K562 (cell line): ENCODE data around the gene OSBP2. TPM values are rescaled to one million over a fixed set of nuclear protein-coding genes. Genes with fewer than 3 reads are reported as not detected.

ENCODE experiments used
- ATAC-seq: fragments of 200-7000 bp; cut with Tn5 transposase; 3 replicates; pipeline ENCODE4 v1.9.1; 2020; ENCODE audit warnings: moderate library complexity
- BruUV-seq: library from RNA; stranded (reverse); fragments of 400-500 nt; replicated peaks from 2 replicates; lab custom pipeline; 2021; lab: Mats Ljungman, UMichigan
- CTCF ChIA-PET: fragments of 300-600 bp; formaldehyde crosslinking; extraction: SDS; loops from one replicate; lab custom pipeline; 2021; ENCODE audit warnings: low intra/inter-chr PET ratio; lab: Yijun Ruan, JAX
- POLR2A ChIA-PET: fragments of 300-600, 350-650 bp; sonication (Branson Sonifier 250); formaldehyde crosslinking; extraction: SDS; loops from one replicate; lab custom pipeline; 2021; ENCODE audit warnings: antibody characterized with exemption, inconsistent platforms; lab: Yijun Ruan, JAX
- DNase-seq, 4 experiments: peaks; one replicate each; pipeline versions ENCODE4 v3.0.0 to v3.0.0-alpha.2; 2011 to 2018; ENCODE audit warnings: low spot score in 3 of 4, mixed read lengths in 3 of 4; ENCODE audit errors: extremely low read depth in 1 of 4
- FAIRE-seq: peaks from 2 replicates; lab custom pipeline; 2011; peaks lifted over from hg19 to GRCh38; lab: Jason Lieb, UNC
- H2AFZ ChIP-seq: 2 replicates; pipeline ENCODE4 v1.6.0; 2011; ENCODE audit warnings: low read depth, low read length, control low read depth, inconsistent platforms
- H3K27ac ChIP-seq: fragments of 200-600 bp; 3 replicates; pipeline ENCODE4 v1.8.0; 2011; ENCODE audit warnings: low read depth, mild to moderate bottlenecking, control low read depth, inconsistent platforms, low read length, moderate library complexity, mixed read lengths; ENCODE audit errors: extremely low read depth
- H3K27me3 ChIP-seq, 2 experiments: fragments of 300-600 bp in 1 of 2; 2 replicates in 1 of 2; 3 replicates in 1 of 2; pipeline versions ENCODE4 v1.6.0 to v1.8.0; 2011; ENCODE audit warnings: inconsistent platforms in 2 of 2, low read length in 2 of 2, mild to moderate bottlenecking in 1 of 2, mixed read lengths in 1 of 2, moderate library complexity in 1 of 2; ENCODE audit not compliant: control insufficient read depth in 2 of 2, insufficient read depth in 2 of 2
- H3K36me3 ChIP-seq: fragments of 300-600 bp; 3 replicates; pipeline ENCODE4 v1.8.0; 2011; ENCODE audit warnings: mild to moderate bottlenecking, low read length, inconsistent platforms; ENCODE audit not compliant: control insufficient read depth, insufficient read depth
- H3K4me1 ChIP-seq, 2 experiments: fragments of 200-600 bp in 1 of 2; replicated peaks in 1 of 2; 2 replicates in 1 of 2; 3 replicates in 1 of 2; pipeline versions ENCODE4 v1.5.1 to v1.8.0; 2011; ENCODE audit warnings: inconsistent platforms in 2 of 2, low read length in 2 of 2, mild to moderate bottlenecking in 1 of 2, mixed read lengths in 1 of 2, moderate library complexity in 1 of 2; ENCODE audit not compliant: control insufficient read depth in 2 of 2, insufficient read depth in 2 of 2
- H3K4me2 ChIP-seq: 2 replicates; pipeline ENCODE4 v1.6.1; 2011; ENCODE audit warnings: low read length, control low read depth, inconsistent platforms, mixed read lengths; ENCODE audit not compliant: insufficient read depth
- H3K4me3 ChIP-seq: fragments of 200-600 bp; sonication (generic), shearing (Covaris generic); 2 replicates; pipeline ENCODE4 v1.5.1; 2016; ENCODE audit warnings: control low read depth, inconsistent platforms
- H3K79me2 ChIP-seq: fragments of 200-600 bp; 3 replicates; pipeline ENCODE4 v1.8.0; 2011; ENCODE audit warnings: low read length, inconsistent platforms; ENCODE audit not compliant: control insufficient read depth, insufficient read depth
- H3K9ac ChIP-seq, 2 experiments: 2 replicates each; pipeline versions ENCODE4 v1.6.0 to v1.6.1; 2011; ENCODE audit warnings: low read depth in 2 of 2, low read length in 2 of 2, control low read depth in 1 of 2, inconsistent platforms in 1 of 2, mild to moderate bottlenecking in 1 of 2, mixed read lengths in 1 of 2; ENCODE audit not compliant: insufficient read depth in 1 of 2
- H3K9me1 ChIP-seq: one replicate; pipeline ENCODE4 v1.6.0; 2011; ENCODE audit warnings: inconsistent platforms, mild to moderate bottlenecking, low read length, moderate library complexity; ENCODE audit not compliant: control insufficient read depth, insufficient read depth
- H3K9me3 ChIP-seq: replicated peaks from 2 replicates; pipeline ENCODE4 v1.5.1; 2011; ENCODE audit warnings: low read depth, low read length, inconsistent platforms; ENCODE audit not compliant: control insufficient read depth, insufficient read depth
- H4K20me1 ChIP-seq: replicated peaks from 2 replicates; pipeline ENCODE4 v1.6.1; 2011; ENCODE audit warnings: low read length, inconsistent platforms, mixed read lengths; ENCODE audit not compliant: control insufficient read depth, insufficient read depth
- ARID1B ChIP-seq: fragments of 450-650 bp; IDR thresholded peaks from 2 replicates; pipeline ENCODE4 v1.6.1; 2016; ENCODE audit warnings: antibody characterized with exemption, mild to moderate bottlenecking, inconsistent platforms
- CHCHD3 ChIP-seq: fragments of 250-450 bp; sonication (Bioruptor Pico); IDR thresholded peaks from 2 replicates; pipeline ENCODE4 v2.1.2; 2022; ENCODE audit warnings: mild to moderate bottlenecking
- HNRNPUL1 ChIP-seq: fragments of 200-400 bp; formaldehyde crosslinking; IDR thresholded peaks from 2 replicates; pipeline ENCODE4 v1.6.1; 2017; ENCODE audit warnings: low read length
- ILF3 ChIP-seq: fragments of 450-650 bp; IDR thresholded peaks from 2 replicates; pipeline ENCODE4 v1.6.1; 2018; ENCODE audit warnings: antibody characterized with exemption, mild to moderate bottlenecking, moderate library complexity, borderline replicate concordance
- MEF2D ChIP-seq: conservative IDR thresholded peaks from 2 replicates; pipeline ENCODE4 v1.6.1; 2016; ENCODE audit warnings: low read depth, missing genetic modification characterization, missing compliant biosample characterization
- NFIC ChIP-seq: fragments of 450-650 bp; IDR thresholded peaks from 2 replicates; pipeline ENCODE4 v1.6.1; 2017; ENCODE audit warnings: mild to moderate bottlenecking, inconsistent platforms
- NFXL1 ChIP-seq: fragments of 450-650 bp; formaldehyde crosslinking; IDR thresholded peaks from 2 replicates; pipeline ENCODE4 v1.4.0; 2021; ENCODE audit warnings: mild to moderate bottlenecking
- RAD51 ChIP-seq: fragments of 450-650 bp; IDR thresholded peaks from 2 replicates; pipeline ENCODE4 v1.7.1; 2016; ENCODE audit warnings: low read depth, mild to moderate bottlenecking, borderline replicate concordance
- RHOXF2B ChIP-seq: fragments of 250-450 bp; sonication (Bioruptor Pico); conservative IDR thresholded peaks from 2 replicates; pipeline ENCODE4 v1.5.1; 2021
- SMARCB1 ChIP-seq: IDR thresholded peaks from 2 replicates; pipeline ENCODE4 v1.6.1; 2011; ENCODE audit warnings: improper control_type of control experiment, low read depth; ENCODE audit not compliant: insufficient read length
- STAT5A ChIP-seq: IDR thresholded peaks from 2 replicates; pipeline ENCODE4 v1.6.1; 2012; ENCODE audit warnings: low read length, inconsistent platforms, borderline replicate concordance
- ZFP36 ChIP-seq: fragments of 150-350 bp; IDR thresholded peaks from 2 replicates; pipeline ENCODE4 v1.6.1; 2018; ENCODE audit warnings: low read length, low read depth; ENCODE audit not compliant: partially characterized antibody
- ZNF184 ChIP-seq: sonication (generic); formaldehyde crosslinking; IDR thresholded peaks from 2 replicates; pipeline ENCODE4 v1.5.0; 2020; ENCODE audit warnings: missing genetic modification reagents
- WGBS: fragments of 100-300 bp; shearing (Covaris generic); methylation state at CpG from one replicate; pipeline ENCODE4 v1.1.6; 2016; ENCODE audit warnings: low coverage, mixed read lengths; ENCODE audit not compliant: insufficient coverage; ENCODE audit errors: missing lambda C conversion rate; 5-methylcytosine and 5-hydroxymethylcytosine counted together
- in situ Hi-C: fragments of 300-500 bp; cut with MboI; formaldehyde crosslinking; loops from 4 replicates; pipeline ENCODE4 v1.15.0; 2018; ENCODE audit warnings: inconsistent platforms, mixed read lengths
- intact Hi-C: fragments of 100-400 bp; cut with micrococcal nuclease; formaldehyde crosslinking; loops from 2 replicates; pipeline ENCODE4 v1.14.2; 2022
- polyA plus RNA-seq, 8 experiments: library from polyadenylated mRNA; depleted of rRNA in 4 of 8; stranded (reverse) in 5 of 8; unstranded in 3 of 8; fragments of >200 nt; fragmentation: Nextera tagmentation in 2 of 8; fragmentation: Illumina TruSeq in 1 of 8; extraction: Ambion mirVana in 2 of 8; extraction: Trizol in 1 of 8; gene quantifications; 2 replicates each; pipeline versions ENCODE4 v1.2.1 to v1.2.3, GENCODE V29; 2011 to 2014; ENCODE audit warnings: inconsistent platforms in 1 of 8, missing spikeins in 1 of 8
- total RNA-seq, 7 experiments: library from RNA; depleted of rRNA in 6 of 7; stranded (reverse); fragments of >200 nt in 6 of 7; fragmentation: Illumina TruSeq in 2 of 7; extraction: Trizol in 2 of 7; gene quantifications; 2 replicates each; pipeline versions ENCODE4 v1.2.1 to v1.2.3, GENCODE V29; 2011 to 2021; ENCODE audit warnings: low replicate concordance in 1 of 7
- TF ChIP-seq, protein P1 (sequence below): fragments of 250-450 bp; sonication (Bioruptor Pico); IDR thresholded peaks from 2 replicates; pipeline ENCODE4 v1.4.0; 2020; ENCODE audit warnings: mild to moderate bottlenecking, moderate library complexity, borderline replicate concordance
- TF ChIP-seq, protein P2 (sequence below): fragments of 450-650 bp; formaldehyde crosslinking; IDR thresholded peaks from 2 replicates; pipeline ENCODE4 v1.4.0; 2020; ENCODE audit warnings: mild to moderate bottlenecking, mixed read lengths
- TF ChIP-seq, protein P3 (sequence below): sonication (generic); formaldehyde crosslinking; IDR thresholded peaks from 2 replicates; pipeline ENCODE4 v1.9.0; 2022; ENCODE audit warnings: mild to moderate bottlenecking, missing genetic modification reagents

OSBP2 gene
- total and polyA plus RNA-seq, 9 of the 15 experiments (the other 6 are each of a cell fraction or from before 2014, with no cell fraction given) = 0.52 to 29.5 (median 21.6) TPM

DNA sequence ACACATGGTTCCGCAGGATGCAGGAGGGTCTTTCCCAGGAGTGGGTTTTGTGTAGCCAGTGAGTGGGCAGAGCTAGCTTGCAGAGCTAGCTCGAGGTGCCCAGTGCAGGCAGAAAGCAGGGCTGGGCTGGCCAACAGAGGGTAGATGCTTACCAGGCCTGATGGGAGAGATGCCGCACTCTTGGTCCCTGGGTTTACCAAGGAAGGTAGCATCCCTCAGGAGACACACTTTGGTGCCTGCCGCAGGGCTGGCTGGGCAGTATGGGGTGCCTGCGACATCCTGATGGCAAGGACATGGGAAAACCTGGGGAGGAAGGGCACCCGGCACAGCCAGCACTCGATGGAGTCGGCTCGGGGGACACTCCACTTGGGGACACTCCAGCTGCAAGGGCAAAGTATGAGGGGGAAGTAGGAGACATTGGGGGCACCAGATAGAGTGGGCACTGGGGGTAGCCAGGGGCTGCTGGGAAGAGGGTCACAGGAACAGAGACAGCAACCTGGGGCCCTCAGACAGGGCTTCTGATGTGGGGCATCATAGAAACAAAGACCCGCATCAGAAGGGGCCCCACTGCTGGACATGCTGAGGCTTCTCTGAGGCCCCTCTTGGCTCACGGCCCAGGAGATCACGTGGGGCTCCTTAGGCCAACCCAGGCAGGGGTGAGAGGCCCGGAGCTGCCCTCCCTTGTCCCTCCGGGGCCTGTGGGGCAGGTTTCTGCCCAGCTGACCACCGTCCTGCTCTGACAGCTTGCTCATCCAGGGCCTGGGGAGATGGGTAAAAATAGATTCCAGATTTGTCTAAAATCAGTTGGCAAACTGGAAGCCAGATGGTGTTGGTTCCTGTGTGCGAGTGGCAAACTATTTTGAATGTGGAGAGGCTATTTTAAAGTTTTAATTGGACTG is 184.1 kb downstream of the OSBP2 start:
- H3K4me1 ChIP-seq = peaks cover 26 to 65% of the 10 kb centered on the region in 2 experiments
- H3K79me2 ChIP-seq = peaks cover 23% of the 10 kb centered on the region
- no peaks in the 10 kb centered on the region for H3K9me1 ChIP-seq
- H3K9ac ChIP-seq = peak overlapping the region in 1 of 2 experiments; percentile 55; a peak in 1 of 4 replicates
- H3K4me2 ChIP-seq = no peak overlapping the region
- in situ Hi-C loops = no loop called here
- no peaks in the 10 kb centered on the region for H3K9me3 ChIP-seq
- CTCF ChIA-PET = no interaction called here
- H4K20me1 ChIP-seq = 0 out of 2 replicates have a peak, but pooled peaks cover 6% of the 10 kb centered on the region
- intact Hi-C loops = no loop called here
- ATAC-seq (0 out of 3 replicates have a peak, but pooled peaks have one; percentile 6), FAIRE-seq (no peak), DNase-seq (peak; percentile 60 to 65 (median 63))
- BruUV-seq = no TSS peak
- H3K4me3 ChIP-seq = no peak overlapping the region
- whole genome bisulfite sequencing = 46% methylated on average over 7 of the region's 16 CpGs
- POLR2A ChIA-PET = no interaction called here
- no peaks in the 10 kb centered on the region for H3K27me3 ChIP-seq
- no peak overlapping the region for H3K27ac ChIP-seq
- H3K36me3 ChIP-seq = no peaks in the 10 kb centered on the region; the same call in 2 of the 3 replicates
- H2AFZ ChIP-seq = peak overlapping the region; percentile 76; the same call in 1 of the 2 replicates
- TF ChIP-seq CHCHD3 (CRISPR knock-in tag) = no peak
- no peak for TF ChIP-seq MEF2D (tag)
- no peak for TF ChIP-seq ZNF184 (CRISPR knock-in tag)
- peak; percentile 68 for TF ChIP-seq NFIC
- no peak for TF ChIP-seq ARID1B
- no peak for TF ChIP-seq STAT5A
- TF ChIP-seq ILF3 = no peak
- no peak for TF ChIP-seq ZFP36
- no peak for TF ChIP-seq RHOXF2B (CRISPR knock-in tag)
- no peak for TF ChIP-seq HNRNPUL1
- no peak for TF ChIP-seq NFXL1
- TF ChIP-seq, protein P1, sequence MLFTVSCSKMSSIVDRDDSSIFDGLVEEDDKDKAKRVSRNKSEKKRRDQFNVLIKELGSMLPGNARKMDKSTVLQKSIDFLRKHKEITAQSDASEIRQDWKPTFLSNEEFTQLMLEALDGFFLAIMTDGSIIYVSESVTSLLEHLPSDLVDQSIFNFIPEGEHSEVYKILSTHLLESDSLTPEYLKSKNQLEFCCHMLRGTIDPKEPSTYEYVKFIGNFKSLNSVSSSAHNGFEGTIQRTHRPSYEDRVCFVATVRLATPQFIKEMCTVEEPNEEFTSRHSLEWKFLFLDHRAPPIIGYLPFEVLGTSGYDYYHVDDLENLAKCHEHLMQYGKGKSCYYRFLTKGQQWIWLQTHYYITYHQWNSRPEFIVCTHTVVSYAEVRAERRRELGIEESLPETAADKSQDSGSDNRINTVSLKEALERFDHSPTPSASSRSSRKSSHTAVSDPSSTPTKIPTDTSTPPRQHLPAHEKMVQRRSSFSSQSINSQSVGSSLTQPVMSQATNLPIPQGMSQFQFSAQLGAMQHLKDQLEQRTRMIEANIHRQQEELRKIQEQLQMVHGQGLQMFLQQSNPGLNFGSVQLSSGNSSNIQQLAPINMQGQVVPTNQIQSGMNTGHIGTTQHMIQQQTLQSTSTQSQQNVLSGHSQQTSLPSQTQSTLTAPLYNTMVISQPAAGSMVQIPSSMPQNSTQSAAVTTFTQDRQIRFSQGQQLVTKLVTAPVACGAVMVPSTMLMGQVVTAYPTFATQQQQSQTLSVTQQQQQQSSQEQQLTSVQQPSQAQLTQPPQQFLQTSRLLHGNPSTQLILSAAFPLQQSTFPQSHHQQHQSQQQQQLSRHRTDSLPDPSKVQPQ = no peak
- TF ChIP-seq, protein P2, sequence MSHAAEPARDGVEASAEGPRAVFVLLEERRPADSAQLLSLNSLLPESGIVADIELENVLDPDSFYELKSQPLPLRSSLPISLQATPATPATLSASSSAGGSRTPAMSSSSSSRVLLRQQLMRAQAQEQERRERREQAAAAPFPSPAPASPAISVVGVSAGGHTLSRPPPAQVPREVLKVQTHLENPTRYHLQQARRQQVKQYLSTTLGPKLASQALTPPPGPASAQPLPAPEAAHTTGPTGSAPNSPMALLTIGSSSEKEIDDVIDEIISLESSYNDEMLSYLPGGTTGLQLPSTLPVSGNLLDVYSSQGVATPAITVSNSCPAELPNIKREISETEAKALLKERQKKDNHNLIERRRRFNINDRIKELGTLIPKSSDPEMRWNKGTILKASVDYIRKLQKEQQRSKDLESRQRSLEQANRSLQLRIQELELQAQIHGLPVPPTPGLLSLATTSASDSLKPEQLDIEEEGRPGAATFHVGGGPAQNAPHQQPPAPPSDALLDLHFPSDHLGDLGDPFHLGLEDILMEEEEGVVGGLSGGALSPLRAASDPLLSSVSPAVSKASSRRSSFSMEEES = peak; percentile 11; the same call in 1 of the 2 replicates
- TF ChIP-seq SMARCB1 = no peak
- TF ChIP-seq RAD51 = peak; percentile 51; the same call in 1 of the 2 replicates
- TF ChIP-seq, protein P3, sequence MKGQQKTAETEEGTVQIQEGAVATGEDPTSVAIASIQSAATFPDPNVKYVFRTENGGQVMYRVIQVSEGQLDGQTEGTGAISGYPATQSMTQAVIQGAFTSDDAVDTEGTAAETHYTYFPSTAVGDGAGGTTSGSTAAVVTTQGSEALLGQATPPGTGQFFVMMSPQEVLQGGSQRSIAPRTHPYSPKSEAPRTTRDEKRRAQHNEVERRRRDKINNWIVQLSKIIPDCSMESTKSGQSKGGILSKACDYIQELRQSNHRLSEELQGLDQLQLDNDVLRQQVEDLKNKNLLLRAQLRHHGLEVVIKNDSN (CRISPR knock-in tag) = peak; percentile 70
